ENCODE results near the gene FBXO33.
A peak's percentile ranks its signal among the peaks of the same experiment; 100 is the strongest.

The FBXO33 gene

GRCh38 chr14:39447175-39447661 lies 15.0 kb upstream of the FBXO33 start:
- Histone ChIP-seq H3K9ac (ENCODE audit: low read depth, low read length) (no peak overlapping the region), H3K4me1 (ENCODE audit: insufficient read depth, low read length) (no peaks in the 10 kb centered on the region), H3K4me3 (ENCODE audit: low read length) (no peak overlapping the region), H3K27me3 (ENCODE audit: insufficient read depth, low read length) (no peaks in the 10 kb centered on the region), H3K27ac (ENCODE audit: low read depth, low read length) (no peak overlapping the region), H3K9me3 (ENCODE audit: insufficient read depth, low read depth, low read length) (no peaks in the 10 kb centered on the region), H3K36me3 (ENCODE audit: insufficient read depth, low read length) (no peaks in the 10 kb centered on the region)
- 86% methylated on average over 4 of the region's 4 CpGs for WGBS

GRCh38 chr14:39446131-39446744 lies 14.0 kb upstream of the FBXO33 start:
- WGBS: 100% methylated on average over 1 of the region's 1 CpG
- H3K4me3 ChIP-seq (ENCODE audit: low read length): no peak overlapping the region
- H3K9ac ChIP-seq (ENCODE audit: low read depth, low read length): no peak overlapping the region
- no peaks in the 10 kb centered on the region for H3K36me3 ChIP-seq (ENCODE audit: insufficient read depth, low read length)
- H3K4me1 ChIP-seq (ENCODE audit: insufficient read depth, low read length): no peaks in the 10 kb centered on the region
- no peak overlapping the region for H3K27ac ChIP-seq (ENCODE audit: low read depth, low read length)
- peaks cover 6% of the 10 kb centered on the region for H3K9me3 ChIP-seq (ENCODE audit: insufficient read depth, low read depth, low read length)
- no peaks in the 10 kb centered on the region for H3K27me3 ChIP-seq (ENCODE audit: insufficient read depth, low read length)

- Histone ChIP-seq H3K36me3 (ENCODE audit: insufficient read depth, low read length) (no peaks in the 10 kb centered on the region), H3K4me1 (ENCODE audit: insufficient read depth, low read length) (no peaks in the 10 kb centered on the region), H3K27me3 (ENCODE audit: insufficient read depth, low read length) (no peaks in the 10 kb centered on the region), H3K9me3 (ENCODE audit: insufficient read depth, low read depth, low read length) (peaks cover 6% of the 10 kb centered on the region), H3K27ac (ENCODE audit: low read depth, low read length) (no peak overlapping the region), H3K9ac (ENCODE audit: low read depth, low read length) (no peak overlapping the region), H3K4me3 (ENCODE audit: low read length) (no peak overlapping the region)
- WGBS: 90% methylated on average over 14 of the region's 14 CpGs
These were observed 10.1 kb upstream of the FBXO33 start for GRCh38 chr14:39442293-39442692.

- Histone ChIP-seq H3K9me3 (ENCODE audit: insufficient read depth, low read depth, low read length) (peaks cover 6% of the 10 kb centered on the region), H3K4me3 (ENCODE audit: low read length) (no peak overlapping the region), H3K36me3 (ENCODE audit: insufficient read depth, low read length) (no peaks in the 10 kb centered on the region), H3K27ac (ENCODE audit: low read depth, low read length) (no peak overlapping the region), H3K27me3 (ENCODE audit: insufficient read depth, low read length) (no peaks in the 10 kb centered on the region), H3K4me1 (ENCODE audit: insufficient read depth, low read length) (no peaks in the 10 kb centered on the region), H3K9ac (ENCODE audit: low read depth, low read length) (no peak overlapping the region)
- WGBS: 86% methylated on average over 6 of the region's 6 CpGs
These were observed 9.6 kb upstream of the FBXO33 start for GRCh38 chr14:39441805-39442204.

GRCh38 chr14:39440975-39441374 lies 8.7 kb upstream of the FBXO33 start:
- Histone ChIP-seq H3K9me3 (ENCODE audit: insufficient read depth, low read depth, low read length) (peaks cover 6% of the 10 kb centered on the region), H3K27ac (ENCODE audit: low read depth, low read length) (no peak overlapping the region), H3K36me3 (ENCODE audit: insufficient read depth, low read length) (no peaks in the 10 kb centered on the region), H3K9ac (ENCODE audit: low read depth, low read length) (no peak overlapping the region), H3K4me3 (ENCODE audit: low read length) (no peak overlapping the region), H3K4me1 (ENCODE audit: insufficient read depth, low read length) (no peaks in the 10 kb centered on the region), H3K27me3 (ENCODE audit: insufficient read depth, low read length) (no peaks in the 10 kb centered on the region)
- 92% methylated on average over 5 of the region's 5 CpGs for WGBS

- Histone ChIP-seq H3K4me3 (ENCODE audit: low read length) (no peak overlapping the region), H3K9ac (ENCODE audit: low read depth, low read length) (no peak overlapping the region), H3K27me3 (ENCODE audit: insufficient read depth, low read length) (no peaks in the 10 kb centered on the region), H3K4me1 (ENCODE audit: insufficient read depth, low read length) (peaks cover 12% of the 10 kb centered on the region; the same call in 1 of the 2 replicates), H3K36me3 (ENCODE audit: insufficient read depth, low read length) (no peaks in the 10 kb centered on the region), H3K9me3 (ENCODE audit: insufficient read depth, low read depth, low read length) (no peaks in the 10 kb centered on the region), H3K27ac (ENCODE audit: low read depth, low read length) (no peak overlapping the region)
- WGBS: 75% methylated on average over 6 of the region's 6 CpGs
These were observed 3.0 kb upstream of the FBXO33 start for GRCh38 chr14:39435241-39435640.

GRCh38 chr14:39434401-39434800 lies 2.2 kb upstream of the FBXO33 start:
- peaks cover 12% of the 10 kb centered on the region; the same call in 1 of the 2 replicates for H3K4me1 ChIP-seq (ENCODE audit: insufficient read depth, low read length)
- H3K4me3 ChIP-seq (ENCODE audit: low read length): no peak overlapping the region
- H3K9ac ChIP-seq (ENCODE audit: low read depth, low read length): no peak overlapping the region
- H3K27me3 ChIP-seq (ENCODE audit: insufficient read depth, low read length): no peaks in the 10 kb centered on the region
- H3K27ac ChIP-seq (ENCODE audit: low read depth, low read length): no peak overlapping the region
- H3K9me3 ChIP-seq (ENCODE audit: insufficient read depth, low read depth, low read length): no peaks in the 10 kb centered on the region
- 88% methylated on average over 2 of the region's 2 CpGs for WGBS
- H3K36me3 ChIP-seq (ENCODE audit: insufficient read depth, low read length): no peaks in the 10 kb centered on the region

- Histone ChIP-seq H3K9ac (ENCODE audit: low read depth, low read length) (peak overlapping the region; percentile 83), H3K4me3 (ENCODE audit: low read length) (peak overlapping the region; percentile 94), H3K36me3 (ENCODE audit: insufficient read depth, low read length) (no peaks in the 10 kb centered on the region), H3K9me3 (ENCODE audit: insufficient read depth, low read depth, low read length) (no peaks in the 10 kb centered on the region), H3K27ac (ENCODE audit: low read depth, low read length) (no peak overlapping the region), H3K4me1 (ENCODE audit: insufficient read depth, low read length) (peaks cover 12% of the 10 kb centered on the region; the same call in 1 of the 2 replicates), H3K27me3 (ENCODE audit: insufficient read depth, low read length) (no peaks in the 10 kb centered on the region)
- 3% methylated on average over 3 of the region's 8 CpGs for WGBS
These were observed 1.2 kb upstream of the FBXO33 start for GRCh38 chr14:39433452-39433813.

- Histone ChIP-seq H3K27me3 (ENCODE audit: insufficient read depth, low read length) (no peaks in the 10 kb centered on the region), H3K9me3 (ENCODE audit: insufficient read depth, low read depth, low read length) (no peaks in the 10 kb centered on the region), H3K4me3 (ENCODE audit: low read length) (peak overlapping the region; percentile 94), H3K27ac (ENCODE audit: low read depth, low read length) (peak overlapping the region; percentile 96), H3K4me1 (ENCODE audit: insufficient read depth, low read length) (peaks cover 12% of the 10 kb centered on the region; the same call in 1 of the 2 replicates), H3K36me3 (ENCODE audit: insufficient read depth, low read length) (no peaks in the 10 kb centered on the region), H3K9ac (ENCODE audit: low read depth, low read length) (peak overlapping the region; percentile 83)
- WGBS: under 1% methylated on average over 38 of the region's 38 CpGs
These were observed 602 bp upstream of the FBXO33 start for GRCh38 chr14:39432619-39433451.

- under 1% methylated on average over 81 of the region's 81 CpGs for WGBS
- Histone ChIP-seq H3K27ac (ENCODE audit: low read depth, low read length) (peak overlapping the region; percentile 98), H3K36me3 (ENCODE audit: insufficient read depth, low read length) (no peaks in the 10 kb centered on the region), H3K27me3 (ENCODE audit: insufficient read depth, low read length) (no peaks in the 10 kb centered on the region), H3K4me3 (ENCODE audit: low read length) (peak overlapping the region; percentile 94), H3K9ac (ENCODE audit: low read depth, low read length) (peak overlapping the region; percentile 99), H3K4me1 (ENCODE audit: insufficient read depth, low read length) (peaks cover 12% of the 10 kb centered on the region; the same call in 1 of the 2 replicates), H3K9me3 (ENCODE audit: insufficient read depth, low read depth, low read length) (no peaks in the 10 kb centered on the region)
These were observed 636 bp downstream of the FBXO33 start for GRCh38 chr14:39431416-39432178.
